ENCODE measurements around the gene IVD.

IVD gene

DNA sequence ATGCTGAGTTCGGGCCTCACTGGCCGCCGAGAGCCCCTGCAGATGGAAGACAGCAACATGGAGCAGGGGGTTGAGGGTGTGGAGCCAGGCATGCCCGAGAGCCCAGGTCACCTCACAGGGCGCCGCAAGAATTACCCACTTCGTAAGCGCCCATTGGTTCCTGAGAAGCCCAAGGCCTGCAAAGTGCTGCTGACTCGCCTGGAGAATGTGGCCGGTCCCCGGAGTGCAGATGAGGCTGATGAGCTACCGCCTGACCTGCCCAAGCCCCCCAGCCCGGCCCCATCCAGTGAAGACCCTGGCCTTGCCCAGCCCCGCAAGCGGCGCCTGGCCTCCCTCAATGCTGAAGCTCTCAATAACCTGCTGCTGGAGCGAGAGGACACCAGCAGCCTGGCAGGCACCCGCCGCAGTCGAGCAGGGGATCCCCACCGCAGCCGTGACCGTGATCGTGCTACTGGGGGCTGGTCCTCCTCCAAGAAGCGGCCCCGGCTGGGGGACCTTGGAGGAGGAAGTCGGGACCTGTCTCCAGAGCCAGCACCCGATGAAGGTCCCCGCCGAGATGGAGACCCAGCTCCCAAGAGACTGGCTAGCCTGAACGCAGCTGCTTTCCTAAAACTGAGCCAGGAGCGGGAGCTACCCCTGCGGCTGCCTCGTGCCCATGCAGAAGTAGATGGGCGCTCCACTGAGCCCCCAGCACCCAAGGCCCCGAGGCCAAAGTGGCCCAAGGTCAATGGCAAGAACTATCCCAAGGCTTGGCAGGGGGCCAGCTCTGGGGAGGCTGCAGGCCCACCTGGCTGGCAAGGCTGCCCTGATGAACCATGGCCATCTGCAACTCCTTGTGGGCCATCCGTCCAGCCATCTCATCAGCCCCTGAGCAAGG, 53.1 kb downstream of the IVD start:
- peaks cover 50% of the 10 kb centered on the region; the same call in 1 of the 2 replicates for H3K36me3 ChIP-seq (ENCODE audit: insufficient read depth, low read length)
- no peak overlapping the region for H3K4me3 ChIP-seq (ENCODE audit: low read length, poor library complexity, severe bottlenecking)
- no peak overlapping the region for H3K4me2 ChIP-seq (ENCODE audit: low read depth, low read length, poor library complexity, severe bottlenecking)
- H2AFZ ChIP-seq (ENCODE audit: low read length) = no peak overlapping the region
- no peaks in the 10 kb centered on the region for H3K9me3 ChIP-seq (ENCODE audit: insufficient read depth, low read depth, low read length)
- H3K9ac ChIP-seq (ENCODE audit: low read depth, low read length, poor library complexity, severe bottlenecking) = no peak overlapping the region
- H3F3A ChIP-seq (ENCODE audit: low read depth) = no peaks in the 10 kb centered on the region
- H3K27me3 ChIP-seq (ENCODE audit: insufficient read depth, low read length, poor library complexity, severe bottlenecking) = no peaks in the 10 kb centered on the region
- H4K20me1 ChIP-seq (ENCODE audit: insufficient read depth, low read length, poor library complexity, severe bottlenecking) = peaks cover 43% of the 10 kb centered on the region
- no peaks in the 10 kb centered on the region for H3K9me2 ChIP-seq (replicated peaks; ENCODE audit: low read depth, low read length)
- peaks cover 83% of the 10 kb centered on the region for H3K79me2 ChIP-seq (ENCODE audit: insufficient read depth, low read length)
- TF ChIP-seq, protein P1, sequence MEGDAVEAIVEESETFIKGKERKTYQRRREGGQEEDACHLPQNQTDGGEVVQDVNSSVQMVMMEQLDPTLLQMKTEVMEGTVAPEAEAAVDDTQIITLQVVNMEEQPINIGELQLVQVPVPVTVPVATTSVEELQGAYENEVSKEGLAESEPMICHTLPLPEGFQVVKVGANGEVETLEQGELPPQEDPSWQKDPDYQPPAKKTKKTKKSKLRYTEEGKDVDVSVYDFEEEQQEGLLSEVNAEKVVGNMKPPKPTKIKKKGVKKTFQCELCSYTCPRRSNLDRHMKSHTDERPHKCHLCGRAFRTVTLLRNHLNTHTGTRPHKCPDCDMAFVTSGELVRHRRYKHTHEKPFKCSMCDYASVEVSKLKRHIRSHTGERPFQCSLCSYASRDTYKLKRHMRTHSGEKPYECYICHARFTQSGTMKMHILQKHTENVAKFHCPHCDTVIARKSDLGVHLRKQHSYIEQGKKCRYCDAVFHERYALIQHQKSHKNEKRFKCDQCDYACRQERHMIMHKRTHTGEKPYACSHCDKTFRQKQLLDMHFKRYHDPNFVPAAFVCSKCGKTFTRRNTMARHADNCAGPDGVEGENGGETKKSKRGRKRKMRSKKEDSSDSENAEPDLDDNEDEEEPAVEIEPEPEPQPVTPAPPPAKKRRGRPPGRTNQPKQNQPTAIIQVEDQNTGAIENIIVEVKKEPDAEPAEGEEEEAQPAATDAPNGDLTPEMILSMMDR (conservative IDR thresholded peaks at IDR 0.05; ENCODE audit: low read length) = no peak
- no peak for TF ChIP-seq EZH2phosphoT487 (IDR thresholded peaks at IDR 0.05; ENCODE audit: borderline replicate concordance)
- H3K4me1 ChIP-seq (ENCODE audit: insufficient read depth, low read length, poor library complexity, severe bottlenecking) = peaks cover 14% of the 10 kb centered on the region

DNA sequence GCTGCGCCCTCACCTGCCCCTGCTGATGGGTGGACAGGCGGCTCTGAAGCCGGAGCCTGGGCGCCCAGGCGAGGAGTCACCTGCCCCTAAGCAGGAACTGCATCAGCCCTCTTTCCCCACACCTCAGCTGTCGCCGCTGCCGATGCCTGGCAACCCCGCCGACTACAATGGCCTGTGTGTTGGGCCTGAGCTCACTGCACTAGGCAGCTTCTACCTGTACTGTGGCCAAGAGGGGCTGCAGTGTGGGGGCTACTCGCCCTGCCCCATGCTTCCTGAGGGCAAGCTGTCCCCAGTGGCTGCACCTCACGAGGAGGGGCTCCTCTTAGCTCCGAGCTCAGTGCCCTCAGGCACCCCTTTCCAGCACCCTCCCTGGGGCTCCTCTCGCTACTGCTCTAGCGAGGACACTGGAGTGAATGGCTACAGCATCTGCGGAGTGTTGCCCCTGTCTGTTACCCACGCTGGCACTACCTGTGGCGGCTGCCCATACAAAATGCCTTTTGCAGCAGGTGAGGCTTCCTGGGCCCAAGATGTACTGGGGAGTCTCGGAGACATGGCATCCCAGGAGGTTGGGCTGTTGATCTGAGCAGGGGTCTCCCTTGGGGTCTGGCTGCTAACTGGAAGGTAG, 53.9 kb downstream of the IVD start:
- Histone ChIP-seq H4K20me1 (ENCODE audit: insufficient read depth, low read length, poor library complexity, severe bottlenecking) (peaks cover 38% of the 10 kb centered on the region), H3K4me2 (ENCODE audit: low read depth, low read length, poor library complexity, severe bottlenecking) (no peak overlapping the region), H3K36me3 (ENCODE audit: insufficient read depth, low read length) (peaks cover 58% of the 10 kb centered on the region; the same call in 1 of the 2 replicates), H3K9me3 (ENCODE audit: insufficient read depth, low read depth, low read length) (no peaks in the 10 kb centered on the region), H3K4me3 (ENCODE audit: low read length, poor library complexity, severe bottlenecking) (no peak overlapping the region), H3F3A (ENCODE audit: low read depth) (no peaks in the 10 kb centered on the region), H3K79me2 (ENCODE audit: insufficient read depth, low read length) (peaks cover 76% of the 10 kb centered on the region), H3K9me2 (replicated peaks; ENCODE audit: low read depth, low read length) (no peaks in the 10 kb centered on the region), H3K9ac (ENCODE audit: low read depth, low read length, poor library complexity, severe bottlenecking) (no peak overlapping the region), H3K4me1 (ENCODE audit: insufficient read depth, low read length, poor library complexity, severe bottlenecking) (peaks cover 8% of the 10 kb centered on the region), H3K27me3 (ENCODE audit: insufficient read depth, low read length, poor library complexity, severe bottlenecking) (no peaks in the 10 kb centered on the region), H2AFZ (ENCODE audit: low read length) (no peak overlapping the region)
- no peak for TF ChIP-seq EZH2phosphoT487 (IDR thresholded peaks at IDR 0.05; ENCODE audit: borderline replicate concordance)
- TF ChIP-seq, protein P1 (conservative IDR thresholded peaks at IDR 0.05; ENCODE audit: low read length) = no peak

DNA sequence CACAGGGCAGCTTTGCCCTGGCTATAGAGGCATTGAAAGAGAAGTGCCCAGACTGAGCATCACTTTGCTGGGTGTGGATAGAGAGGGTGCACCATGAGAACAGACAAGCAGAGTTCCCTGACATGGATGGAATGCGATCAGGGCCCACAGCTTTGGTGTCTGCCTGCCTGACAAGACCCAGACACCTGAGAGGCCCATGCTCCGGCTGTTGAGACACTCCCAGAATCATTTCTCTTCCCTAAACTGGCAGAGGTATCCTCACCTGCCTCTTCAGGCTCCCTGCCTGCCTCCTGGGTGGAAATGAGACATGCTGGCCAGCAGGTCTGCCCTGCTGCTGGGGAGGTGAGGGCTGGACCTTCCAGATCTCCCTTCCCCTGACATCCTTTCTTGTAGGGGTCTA, 54.8 kb downstream of the IVD start:
- H3K4me2 ChIP-seq (ENCODE audit: low read depth, low read length, poor library complexity, severe bottlenecking) = no peak overlapping the region
- no peak overlapping the region for H2AFZ ChIP-seq (ENCODE audit: low read length)
- no peaks in the 10 kb centered on the region for H3K4me1 ChIP-seq (ENCODE audit: insufficient read depth, low read length, poor library complexity, severe bottlenecking)
- H3K9me2 ChIP-seq (replicated peaks; ENCODE audit: low read depth, low read length) = no peaks in the 10 kb centered on the region
- peaks cover 29% of the 10 kb centered on the region for H4K20me1 ChIP-seq (ENCODE audit: insufficient read depth, low read length, poor library complexity, severe bottlenecking)
- TF ChIP-seq EZH2phosphoT487 (IDR thresholded peaks at IDR 0.05; ENCODE audit: borderline replicate concordance) = no peak
- TF ChIP-seq, protein P1 (conservative IDR thresholded peaks at IDR 0.05; ENCODE audit: low read length) = no peak
- H3K9me3 ChIP-seq (ENCODE audit: insufficient read depth, low read depth, low read length) = no peaks in the 10 kb centered on the region
- H3K36me3 ChIP-seq (ENCODE audit: insufficient read depth, low read length) = peaks cover 67% of the 10 kb centered on the region; the same call in 1 of the 2 replicates
- H3K4me3 ChIP-seq (ENCODE audit: low read length, poor library complexity, severe bottlenecking) = no peak overlapping the region
- no peaks in the 10 kb centered on the region for H3F3A ChIP-seq (ENCODE audit: low read depth)
- no peaks in the 10 kb centered on the region for H3K27me3 ChIP-seq (ENCODE audit: insufficient read depth, low read length, poor library complexity, severe bottlenecking)
- no peak overlapping the region for H3K9ac ChIP-seq (ENCODE audit: low read depth, low read length, poor library complexity, severe bottlenecking)
- H3K79me2 ChIP-seq (ENCODE audit: insufficient read depth, low read length) = peaks cover 67% of the 10 kb centered on the region
